Mesenchymal stem cell (in vitro differentiated cells and primary cell): ENCODE measurements around the gene LPP.

Experiments used
- DNase-seq: peaks from one replicate; pipeline ENCODE4 v3.0.0-alpha.2; 2013
- H2AFZ ChIP-seq: one replicate; pipeline ENCODE4 v1.6.1; 2013; ENCODE audit warnings: low read depth, mild to moderate bottlenecking, control low read depth, inconsistent platforms, low read length, moderate library complexity
- H2AK5ac ChIP-seq: 2 replicates; pipeline ENCODE4 v1.6.1; 2013; ENCODE audit warnings: low read length, moderate library complexity, mild to moderate bottlenecking, inconsistent platforms; ENCODE audit not compliant: severe bottlenecking
- H2BK120ac ChIP-seq: one replicate; pipeline ENCODE4 v1.6.1; 2013; ENCODE audit warnings: low read depth, mild to moderate bottlenecking, inconsistent platforms, low read length, moderate library complexity
- H2BK12ac ChIP-seq, 2 experiments: one replicate each; pipeline ENCODE4 v1.6.1; 2013; ENCODE audit warnings: inconsistent platforms in 2 of 2, low read length in 2 of 2, mild to moderate bottlenecking in 2 of 2, moderate library complexity in 2 of 2, control low read depth in 1 of 2
- H2BK15ac ChIP-seq: one replicate; pipeline ENCODE4 v1.6.1; 2013; ENCODE audit warnings: mild to moderate bottlenecking, low read depth, inconsistent platforms; ENCODE audit not compliant: poor library complexity, severe bottlenecking
- H2BK5ac ChIP-seq: 2 replicates; pipeline ENCODE4 v1.6.1; 2013; ENCODE audit warnings: low read depth, mild to moderate bottlenecking, low read length, control low read depth, inconsistent platforms; ENCODE audit not compliant: poor library complexity, severe bottlenecking
- H3K14ac ChIP-seq, 2 experiments: one replicate each; pipeline ENCODE4 v1.6.1; 2013; ENCODE audit warnings: inconsistent platforms in 2 of 2, low read length in 2 of 2, control low read depth in 1 of 2, mild to moderate bottlenecking in 1 of 2, moderate library complexity in 1 of 2
- H3K18ac ChIP-seq, 2 experiments: one replicate each; pipeline ENCODE4 v1.6.1; 2013; ENCODE audit warnings: inconsistent platforms in 2 of 2, low read length in 2 of 2, control low read depth in 1 of 2, low read depth in 1 of 2, mild to moderate bottlenecking in 1 of 2
- H3K23ac ChIP-seq, 2 experiments: one replicate each; pipeline ENCODE4 v1.6.1; 2013; ENCODE audit warnings: inconsistent platforms in 2 of 2, low read length in 2 of 2, mild to moderate bottlenecking in 2 of 2, moderate library complexity in 2 of 2, control low read depth in 1 of 2
- H3K27ac ChIP-seq: 2 replicates; pipeline ENCODE4 v1.5.1; 2013; ENCODE audit warnings: mild to moderate bottlenecking, moderate library complexity, low read length, control low read depth, inconsistent platforms; ENCODE audit not compliant: poor library complexity, severe bottlenecking
- H3K27me3 ChIP-seq, 2 experiments: 2 replicates each; pipeline versions ENCODE4 v1.6.1 to v1.7.0; 2013; ENCODE audit warnings: low read length in 2 of 2, mild to moderate bottlenecking in 2 of 2, moderate library complexity in 2 of 2, control low read depth in 1 of 2, inconsistent platforms in 1 of 2; ENCODE audit not compliant: control insufficient read depth in 1 of 2, insufficient read depth in 1 of 2
- H3K36me3 ChIP-seq, 2 experiments: 2 replicates each; pipeline versions ENCODE4 v1.6.1 to v1.7.0; 2013; ENCODE audit warnings: low read length in 2 of 2, control low read depth in 1 of 2, inconsistent platforms in 1 of 2, low read depth in 1 of 2, mild to moderate bottlenecking in 1 of 2; ENCODE audit not compliant: insufficient read depth in 2 of 2, control insufficient read depth in 1 of 2
- H3K4ac ChIP-seq, 2 experiments: one replicate each; pipeline ENCODE4 v1.6.1; 2013; ENCODE audit warnings: inconsistent platforms in 2 of 2, low read length in 2 of 2, mild to moderate bottlenecking in 2 of 2, moderate library complexity in 2 of 2, control low read depth in 1 of 2, low read depth in 1 of 2
- H3K4me1 ChIP-seq: 2 replicates; pipeline ENCODE4 v1.6.1; 2013; ENCODE audit warnings: low read depth, low read length, control low read depth; ENCODE audit not compliant: control insufficient read depth, insufficient read depth
- H3K4me2 ChIP-seq: 2 replicates; pipeline ENCODE4 v1.6.1; 2013; ENCODE audit warnings: low read length, mild to moderate bottlenecking, inconsistent platforms; ENCODE audit not compliant: poor library complexity, severe bottlenecking
- H3K4me3 ChIP-seq, 2 experiments: 2 replicates each; pipeline versions ENCODE4 v1.5.1 to v1.7.0; 2013; ENCODE audit warnings: low read length in 2 of 2, mild to moderate bottlenecking in 2 of 2, control low read depth in 1 of 2, low read depth in 1 of 2; ENCODE audit not compliant: insufficient read depth in 1 of 2
- H3K79me1 ChIP-seq: replicated peaks from 2 replicates; pipeline ENCODE4 v1.6.1; 2013; ENCODE audit warnings: mild to moderate bottlenecking, control low read depth, low read length, inconsistent platforms; ENCODE audit not compliant: poor library complexity, severe bottlenecking
- H3K9ac ChIP-seq: 2 replicates; pipeline ENCODE4 v1.7.0; 2013; ENCODE audit warnings: mild to moderate bottlenecking, low read length, moderate library complexity
- H3K9me3 ChIP-seq: 2 replicates; pipeline ENCODE4 v1.7.0; 2013; ENCODE audit warnings: mild to moderate bottlenecking, low read length; ENCODE audit not compliant: control insufficient read depth
- H4K8ac ChIP-seq: one replicate; pipeline ENCODE4 v1.6.1; 2013; ENCODE audit warnings: inconsistent platforms, mild to moderate bottlenecking, low read length, moderate library complexity
- H4K91ac ChIP-seq: one replicate; pipeline ENCODE4 v1.6.1; 2013; ENCODE audit warnings: mild to moderate bottlenecking, low read length, inconsistent platforms
- WGBS: methylation state at CpG from one replicate; pipeline ENCODE4 v1.1.7; 2013; ENCODE audit warnings: mixed read lengths; 5-methylcytosine and 5-hydroxymethylcytosine counted together

Gene LPP

DNA sequence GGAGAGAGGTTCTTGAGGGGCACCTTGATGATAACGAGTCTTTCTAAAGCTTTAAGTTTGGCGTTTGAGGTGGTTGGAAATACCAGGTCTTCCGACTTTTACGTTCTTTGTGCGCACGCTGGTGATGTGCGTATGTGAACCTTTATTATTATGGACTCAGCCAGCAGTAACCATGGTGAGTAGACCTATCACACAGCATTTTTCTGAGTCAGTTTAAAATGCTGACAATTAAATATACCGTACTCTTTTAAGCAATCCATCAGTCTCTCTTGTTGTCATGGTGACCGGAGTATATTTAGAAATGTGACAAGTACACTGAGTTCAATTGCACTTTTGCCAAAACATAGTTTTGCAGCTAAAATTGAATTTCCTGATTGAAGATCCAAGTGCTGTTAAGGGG lies 172.2 kb downstream of the LPP start:
- DNase-seq: peak; percentile 41
- H2AFZ ChIP-seq: no peak overlapping the region

GRCh38 chr3:188326968-188327367 lies 173.0 kb downstream of the LPP start:
- Histone ChIP-seq H2BK5ac (no peak overlapping the region), H3K23ac (no peak overlapping the region), H4K8ac (no peak overlapping the region), H4K91ac (no peak overlapping the region), H3K14ac (no peak overlapping the region), H3K27me3 (no peaks in the 10 kb centered on the region), H3K4ac (no peak overlapping the region), H3K36me3 (peaks cover 0 to 13% of the 10 kb centered on the region in 2 experiments), H3K9me3 (no peaks in the 10 kb centered on the region), H3K27ac (no peak overlapping the region), H2AFZ (no peak overlapping the region), H3K4me3 (no peak overlapping the region), H3K4me2 (no peak overlapping the region), H2BK12ac (no peak overlapping the region), H3K9ac (no peak overlapping the region), H3K18ac (no peak overlapping the region), H2BK120ac (no peak overlapping the region), H3K79me1 (peaks cover 22% of the 10 kb centered on the region), H2BK15ac (no peak overlapping the region), H3K4me1 (no peaks in the 10 kb centered on the region), H2AK5ac (no peak overlapping the region)
- 87% methylated on average over 2 of the region's 4 CpGs for WGBS
- peak; percentile 31 for DNase-seq

More for the DNA sequence above, 172.2 kb downstream of the LPP start:
- Histone ChIP-seq H3K4me2 (no peak overlapping the region), H3K14ac (no peak overlapping the region), H2AK5ac (no peak overlapping the region), H3K9ac (no peak overlapping the region), H3K4me3 (no peak overlapping the region), H4K91ac (no peak overlapping the region), H2BK15ac (no peak overlapping the region), H3K36me3 (peaks cover 0 to 13% of the 10 kb centered on the region in 2 experiments), H3K27ac (no peak overlapping the region), H4K8ac (no peak overlapping the region), H3K23ac (no peak overlapping the region), H2BK120ac (no peak overlapping the region), H3K79me1 (peaks cover 21% of the 10 kb centered on the region), H3K18ac (no peak overlapping the region), H3K27me3 (no peaks in the 10 kb centered on the region), H3K4me1 (no peaks in the 10 kb centered on the region), H3K4ac (no peak overlapping the region), H2BK5ac (no peak overlapping the region), H3K9me3 (no peaks in the 10 kb centered on the region), H2BK12ac (no peak overlapping the region)
- over 99% methylated on average over 9 of the region's 9 CpGs for WGBS

DNA sequence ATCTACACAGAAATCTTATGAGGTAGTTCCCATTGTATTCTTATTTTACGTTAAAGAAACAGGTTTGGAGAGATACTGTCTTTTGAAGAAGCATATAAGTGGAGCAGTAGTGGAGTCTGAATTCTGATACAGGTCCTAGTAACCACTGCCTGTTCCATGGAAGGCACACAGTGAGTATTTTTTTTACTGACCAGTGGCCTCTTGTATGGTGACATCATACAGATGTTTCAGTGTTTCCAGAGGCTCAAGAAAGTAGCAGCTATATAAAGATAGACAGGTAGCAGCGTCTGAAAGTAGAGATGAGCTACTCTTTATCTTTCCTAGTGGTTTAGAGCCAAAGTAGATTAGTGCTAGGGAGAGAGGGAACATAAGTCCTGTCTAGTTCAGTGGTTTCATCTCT lies 173.5 kb downstream of the LPP start:
- Histone ChIP-seq H3K79me1 (peaks cover 22% of the 10 kb centered on the region), H3K27ac (no peak overlapping the region), H2BK5ac (no peak overlapping the region), H3K18ac (no peak overlapping the region), H3K4me1 (no peaks in the 10 kb centered on the region), H2AFZ (no peak overlapping the region), H4K8ac (no peak overlapping the region), H2BK15ac (no peak overlapping the region), H4K91ac (no peak overlapping the region), H2BK120ac (no peak overlapping the region), H3K23ac (no peak overlapping the region), H2BK12ac (no peak overlapping the region), H3K4me3 (no peak overlapping the region), H2AK5ac (no peak overlapping the region), H3K9ac (no peak overlapping the region), H3K27me3 (no peaks in the 10 kb centered on the region), H3K4me2 (no peak overlapping the region), H3K14ac (no peak overlapping the region), H3K4ac (no peak overlapping the region), H3K9me3 (no peaks in the 10 kb centered on the region), H3K36me3 (peaks cover 0 to 13% of the 10 kb centered on the region in 2 experiments)
- DNase-seq: no peak
- WGBS: 98% methylated on average over 2 of the region's 2 CpGs

- H3K4me1 ChIP-seq: no peaks in the 10 kb centered on the region
- WGBS: 93% methylated on average over 2 of the region's 2 CpGs
- H2BK120ac ChIP-seq: no peak overlapping the region
- H3K4ac ChIP-seq: no peak overlapping the region
- no peak overlapping the region for H3K4me3 ChIP-seq
- no peak overlapping the region for H2AK5ac ChIP-seq
- H3K18ac ChIP-seq: no peak overlapping the region
- no peak overlapping the region for H3K23ac ChIP-seq
- H3K36me3 ChIP-seq: peaks cover 0 to 13% of the 10 kb centered on the region in 2 experiments
- no peak overlapping the region for H3K4me2 ChIP-seq
- H3K79me1 ChIP-seq: peaks cover 18% of the 10 kb centered on the region
- DNase-seq: peak; percentile 34
- H2BK15ac ChIP-seq: no peak overlapping the region
- no peak overlapping the region for H4K8ac ChIP-seq
- H2BK12ac ChIP-seq: no peak overlapping the region
- no peak overlapping the region for H3K27ac ChIP-seq
- no peaks in the 10 kb centered on the region for H3K9me3 ChIP-seq
- H4K91ac ChIP-seq: no peak overlapping the region
- H2AFZ ChIP-seq: no peak overlapping the region
- H3K14ac ChIP-seq: no peak overlapping the region
- no peak overlapping the region for H2BK5ac ChIP-seq
- H3K27me3 ChIP-seq: no peaks in the 10 kb centered on the region
- no peak overlapping the region for H3K9ac ChIP-seq
Observed at GRCh38 chr3:188330138-188330537, 176.2 kb downstream of the LPP start.
